ENCODE measurements around the gene LRFN2.

LRFN2 gene

GRCh38 chr6:40573221-40573620, 13.9 kb downstream of the LRFN2 start:
- H3K4me1 ChIP-seq (ENCODE audit: control insufficient read depth, insufficient read depth, low read length): no peaks in the 10 kb centered on the region; the same call in none of the 2 replicates
- no peaks in the 10 kb centered on the region for H3K27me3 ChIP-seq (ENCODE audit: control insufficient read depth, insufficient read depth, low read length)
- no peaks in the 10 kb centered on the region for H3K36me3 ChIP-seq (ENCODE audit: control insufficient read depth, insufficient read depth, low read length)
- WGBS (ENCODE audit: insufficient coverage, insufficient read length): no CpG with 5 or more reads among the region's 5 CpGs
- no peak for DNase-seq (ENCODE audit: low read depth, low spot score)
- no peaks in the 10 kb centered on the region for H3K9me3 ChIP-seq (ENCODE audit: control insufficient read depth, insufficient read depth, low read length)
- H3K4me3 ChIP-seq (ENCODE audit: low read length): no peak overlapping the region
- no peak overlapping the region for H3K27ac ChIP-seq (ENCODE audit: low read length)

- DNase-seq (ENCODE audit: low read depth, low spot score): no peak
- H3K27me3 ChIP-seq (ENCODE audit: control insufficient read depth, insufficient read depth, low read length): no peaks in the 10 kb centered on the region
- no peaks in the 10 kb centered on the region for H3K9me3 ChIP-seq (ENCODE audit: control insufficient read depth, insufficient read depth, low read length)
- H3K4me3 ChIP-seq (ENCODE audit: low read length): no peak overlapping the region
- no peaks in the 10 kb centered on the region; the same call in 1 of the 2 replicates for H3K4me1 ChIP-seq (ENCODE audit: control insufficient read depth, insufficient read depth, low read length)
- no CpG with 5 or more reads among the region's 8 CpGs for WGBS (ENCODE audit: insufficient coverage, insufficient read length)
- H3K27ac ChIP-seq (ENCODE audit: low read length): no peak overlapping the region
- H3K36me3 ChIP-seq (ENCODE audit: control insufficient read depth, insufficient read depth, low read length): no peaks in the 10 kb centered on the region
Observed at GRCh38 chr6:40569162-40569910, 17.8 kb downstream of the LRFN2 start.

- no peaks in the 10 kb centered on the region; the same call in 1 of the 2 replicates for H3K4me1 ChIP-seq (ENCODE audit: control insufficient read depth, insufficient read depth, low read length)
- no peaks in the 10 kb centered on the region for H3K9me3 ChIP-seq (ENCODE audit: control insufficient read depth, insufficient read depth, low read length)
- no peak overlapping the region for H3K4me3 ChIP-seq (ENCODE audit: low read length)
- H3K27me3 ChIP-seq (ENCODE audit: control insufficient read depth, insufficient read depth, low read length): no peaks in the 10 kb centered on the region
- no peak overlapping the region for H3K27ac ChIP-seq (ENCODE audit: low read length)
- DNase-seq (ENCODE audit: low read depth, low spot score): no peak
- no CpG with 5 or more reads among the region's 6 CpGs for WGBS (ENCODE audit: insufficient coverage, insufficient read length)
- no peaks in the 10 kb centered on the region for H3K36me3 ChIP-seq (ENCODE audit: control insufficient read depth, insufficient read depth, low read length)
Observed at GRCh38 chr6:40568062-40568708, 19.0 kb downstream of the LRFN2 start.

GRCh38 chr6:40563111-40563510, 24.1 kb downstream of the LRFN2 start:
- no CpG with 5 or more reads among the region's 5 CpGs for WGBS (ENCODE audit: insufficient coverage, insufficient read length)
- Histone ChIP-seq H3K27me3 (ENCODE audit: control insufficient read depth, insufficient read depth, low read length) (no peaks in the 10 kb centered on the region), H3K27ac (ENCODE audit: low read length) (no peak overlapping the region), H3K4me1 (ENCODE audit: control insufficient read depth, insufficient read depth, low read length) (0 out of 2 replicates have a peak, but pooled peaks cover 1% of the 10 kb centered on the region), H3K36me3 (ENCODE audit: control insufficient read depth, insufficient read depth, low read length) (no peaks in the 10 kb centered on the region), H3K4me3 (ENCODE audit: low read length) (no peak overlapping the region), H3K9me3 (ENCODE audit: control insufficient read depth, insufficient read depth, low read length) (no peaks in the 10 kb centered on the region)
- DNase-seq (ENCODE audit: low read depth, low spot score): no peak

GRCh38 chr6:40559056-40559455, 28.1 kb downstream of the LRFN2 start:
- Histone ChIP-seq H3K9me3 (ENCODE audit: control insufficient read depth, insufficient read depth, low read length) (no peaks in the 10 kb centered on the region), H3K4me1 (ENCODE audit: control insufficient read depth, insufficient read depth, low read length) (peaks cover 7% of the 10 kb centered on the region; the same call in 1 of the 2 replicates), H3K36me3 (ENCODE audit: control insufficient read depth, insufficient read depth, low read length) (no peaks in the 10 kb centered on the region), H3K27ac (ENCODE audit: low read length) (no peak overlapping the region), H3K27me3 (ENCODE audit: control insufficient read depth, insufficient read depth, low read length) (no peaks in the 10 kb centered on the region), H3K4me3 (ENCODE audit: low read length) (no peak overlapping the region)
- whole genome bisulfite sequencing (ENCODE audit: insufficient coverage, insufficient read length): no CpG with 5 or more reads among the region's 4 CpGs
- no peak for DNase-seq (ENCODE audit: low read depth, low spot score)

GRCh38 chr6:40558102-40558501, 29.1 kb downstream of the LRFN2 start:
- no peak for DNase-seq (ENCODE audit: low read depth, low spot score)
- H3K27me3 ChIP-seq (ENCODE audit: control insufficient read depth, insufficient read depth, low read length): no peaks in the 10 kb centered on the region
- H3K27ac ChIP-seq (ENCODE audit: low read length): no peak overlapping the region
- WGBS (ENCODE audit: insufficient coverage, insufficient read length): no CpG with 5 or more reads among the region's 3 CpGs
- H3K9me3 ChIP-seq (ENCODE audit: control insufficient read depth, insufficient read depth, low read length): no peaks in the 10 kb centered on the region
- H3K4me1 ChIP-seq (ENCODE audit: control insufficient read depth, insufficient read depth, low read length): peaks cover 7% of the 10 kb centered on the region; the same call in 1 of the 2 replicates
- H3K36me3 ChIP-seq (ENCODE audit: control insufficient read depth, insufficient read depth, low read length): no peaks in the 10 kb centered on the region
- H3K4me3 ChIP-seq (ENCODE audit: low read length): no peak overlapping the region

- Histone ChIP-seq H3K4me3 (ENCODE audit: low read length) (no peak overlapping the region), H3K4me1 (ENCODE audit: control insufficient read depth, insufficient read depth, low read length) (peaks cover 5% of the 10 kb centered on the region; the same call in 1 of the 2 replicates), H3K27me3 (ENCODE audit: control insufficient read depth, insufficient read depth, low read length) (no peaks in the 10 kb centered on the region), H3K9me3 (ENCODE audit: control insufficient read depth, insufficient read depth, low read length) (no peaks in the 10 kb centered on the region), H3K36me3 (ENCODE audit: control insufficient read depth, insufficient read depth, low read length) (no peaks in the 10 kb centered on the region), H3K27ac (ENCODE audit: low read length) (no peak overlapping the region)
- DNase-seq (ENCODE audit: low read depth, low spot score): no peak
- WGBS (ENCODE audit: insufficient coverage, insufficient read length): no CpG with 5 or more reads among the region's 7 CpGs
Observed at GRCh38 chr6:40556881-40557280, 30.3 kb downstream of the LRFN2 start.

GRCh38 chr6:40556023-40556422, 31.1 kb downstream of the LRFN2 start:
- no peaks in the 10 kb centered on the region for H3K27me3 ChIP-seq (ENCODE audit: control insufficient read depth, insufficient read depth, low read length)
- H3K9me3 ChIP-seq (ENCODE audit: control insufficient read depth, insufficient read depth, low read length): no peaks in the 10 kb centered on the region
- peaks cover 5% of the 10 kb centered on the region; the same call in 1 of the 2 replicates for H3K4me1 ChIP-seq (ENCODE audit: control insufficient read depth, insufficient read depth, low read length)
- WGBS (ENCODE audit: insufficient coverage, insufficient read length): no CpG with 5 or more reads among the region's 5 CpGs
- DNase-seq (ENCODE audit: low read depth, low spot score): no peak
- no peaks in the 10 kb centered on the region for H3K36me3 ChIP-seq (ENCODE audit: control insufficient read depth, insufficient read depth, low read length)
- H3K4me3 ChIP-seq (ENCODE audit: low read length): no peak overlapping the region
- no peak overlapping the region for H3K27ac ChIP-seq (ENCODE audit: low read length)

GRCh38 chr6:40555092-40555491, 32.1 kb downstream of the LRFN2 start:
- H3K9me3 ChIP-seq (ENCODE audit: control insufficient read depth, insufficient read depth, low read length): no peaks in the 10 kb centered on the region
- no peak for DNase-seq (ENCODE audit: low read depth, low spot score)
- WGBS (ENCODE audit: insufficient coverage, insufficient read length): no CpG with 5 or more reads among the region's 8 CpGs
- H3K27me3 ChIP-seq (ENCODE audit: control insufficient read depth, insufficient read depth, low read length): no peaks in the 10 kb centered on the region
- no peaks in the 10 kb centered on the region for H3K36me3 ChIP-seq (ENCODE audit: control insufficient read depth, insufficient read depth, low read length)
- H3K27ac ChIP-seq (ENCODE audit: low read length): no peak overlapping the region
- peaks cover 5% of the 10 kb centered on the region; the same call in 1 of the 2 replicates for H3K4me1 ChIP-seq (ENCODE audit: control insufficient read depth, insufficient read depth, low read length)
- H3K4me3 ChIP-seq (ENCODE audit: low read length): no peak overlapping the region

GRCh38 chr6:40552941-40553340, 34.2 kb downstream of the LRFN2 start:
- no peak overlapping the region for H3K4me3 ChIP-seq (ENCODE audit: low read length)
- no peaks in the 10 kb centered on the region for H3K27me3 ChIP-seq (ENCODE audit: control insufficient read depth, insufficient read depth, low read length)
- H3K4me1 ChIP-seq (ENCODE audit: control insufficient read depth, insufficient read depth, low read length): peaks cover 5% of the 10 kb centered on the region; the same call in 1 of the 2 replicates
- H3K36me3 ChIP-seq (ENCODE audit: control insufficient read depth, insufficient read depth, low read length): no peaks in the 10 kb centered on the region
- WGBS (ENCODE audit: insufficient coverage, insufficient read length): no CpG with 5 or more reads among the region's 4 CpGs
- no peaks in the 10 kb centered on the region for H3K9me3 ChIP-seq (ENCODE audit: control insufficient read depth, insufficient read depth, low read length)
- DNase-seq (ENCODE audit: low read depth, low spot score): no peak
- H3K27ac ChIP-seq (ENCODE audit: low read length): no peak overlapping the region

All from iPS DF 6.9 (cell line).